GM23338 (cell line): ENCODE results near the gene RNASE7. TPM values are rescaled to one million over a fixed set of nuclear protein-coding genes. Genes with fewer than 3 reads are reported as not detected.

ENCODE experiments used
- ATAC-seq: fragments of 200-7000 bp; cut with Tn5 transposase; 3 replicates; pipeline ENCODE4 v1.9.1; 2020
- DNase-seq: peaks from one replicate; pipeline ENCODE4 v3.0.0-alpha.2; 2015; ENCODE audit warnings: low spot score
- H2AFZ ChIP-seq: fragments of 200-600 bp; sonication (generic); 2 replicates; pipeline ENCODE4 v1.8.0; 2016; ENCODE audit warnings: antibody characterized with exemption, mild to moderate bottlenecking, moderate library complexity
- H3F3A ChIP-seq: fragments of 200-600 bp; sonication (generic); replicated peaks from 2 replicates; pipeline ENCODE4 v1.8.0; 2017; ENCODE audit warnings: antibody characterized with exemption, mixed run types, low read depth
- H3K27ac ChIP-seq: fragments of 200-600 bp; sonication (generic); 2 replicates; pipeline ENCODE4 v1.6.1; 2016; ENCODE audit warnings: low read depth
- H3K27me3 ChIP-seq: fragments of 200-600 bp; sonication (generic); 2 replicates; pipeline ENCODE4 v1.8.0; 2016; ENCODE audit warnings: mild to moderate bottlenecking, mixed run types, moderate library complexity; ENCODE audit not compliant: insufficient read depth
- H3K36me3 ChIP-seq: fragments of 200-600 bp; sonication (generic); 2 replicates; pipeline ENCODE4 v1.8.0; 2016; ENCODE audit warnings: mild to moderate bottlenecking; ENCODE audit not compliant: insufficient read depth
- H3K4me1 ChIP-seq: fragments of 200-600 bp; sonication (generic); 2 replicates; pipeline ENCODE4 v1.8.0; 2016; ENCODE audit warnings: mild to moderate bottlenecking, moderate library complexity; ENCODE audit not compliant: insufficient read depth
- H3K4me2 ChIP-seq: fragments of 200-600 bp; sonication (generic); 2 replicates; pipeline ENCODE4 v1.7.1; 2017; ENCODE audit warnings: mixed run types
- H3K4me3 ChIP-seq: fragments of 200-600 bp; sonication (generic); 2 replicates; pipeline ENCODE4 v1.6.1; 2016; ENCODE audit warnings: mixed run types
- H3K79me2 ChIP-seq: fragments of 200-600 bp; sonication (generic); replicated peaks from 2 replicates; pipeline ENCODE4 v1.8.0; 2017; ENCODE audit warnings: mild to moderate bottlenecking; ENCODE audit not compliant: insufficient read depth
- H3K9me2 ChIP-seq: fragments of 200-600 bp; sonication (generic); 2 replicates; pipeline ENCODE4 v1.8.0; 2017; ENCODE audit not compliant: insufficient read depth
- H4K20me1 ChIP-seq: fragments of 200-600 bp; sonication (generic); replicated peaks from 2 replicates; pipeline ENCODE4 v1.8.0; 2017; ENCODE audit warnings: mild to moderate bottlenecking; ENCODE audit not compliant: insufficient read depth
- H3K27ac Mint-ChIP-seq: 2 replicates; pipeline ENCODE4 v1.8.0; 2020; ENCODE audit warnings: inconsistent platforms, mild to moderate bottlenecking, moderate library complexity, mixed read lengths
- H3K27me3 Mint-ChIP-seq: 3 replicates; pipeline ENCODE4 v1.8.0; 2022; ENCODE audit warnings: low read depth, mild to moderate bottlenecking, moderate library complexity, mixed read lengths, inconsistent platforms; ENCODE audit not compliant: insufficient read depth, poor library complexity
- H3K36me3 Mint-ChIP-seq: 3 replicates; pipeline ENCODE4 v1.8.0; 2021; ENCODE audit warnings: low read depth, mild to moderate bottlenecking, inconsistent platforms, moderate library complexity, mixed read lengths
- H3K4me1 Mint-ChIP-seq: 3 replicates; pipeline ENCODE4 v1.8.0; 2020; ENCODE audit warnings: mild to moderate bottlenecking, inconsistent platforms, mixed read lengths
- H3K4me3 Mint-ChIP-seq: 3 replicates; pipeline ENCODE4 v1.8.0; 2021; ENCODE audit warnings: moderate library complexity, mild to moderate bottlenecking, inconsistent platforms, mixed read lengths
- H3K9me3 Mint-ChIP-seq: 3 replicates; pipeline ENCODE4 v1.8.0; 2020; ENCODE audit warnings: moderate library complexity, mild to moderate bottlenecking, inconsistent platforms, mixed read lengths
- CTCF ChIP-seq, 2 experiments: fragments of 200-600 bp in 1 of 2; sonication (generic) in 1 of 2; conservative IDR thresholded peaks; 2 replicates each; pipeline versions ENCODE4 v1.5.1 to v1.6.1; 2016 to 2017; ENCODE audit warnings: antibody characterized with exemption in 2 of 2, low read depth in 2 of 2, mild to moderate bottlenecking in 2 of 2, moderate library complexity in 1 of 2
- EZH2 ChIP-seq: fragments of 200-600 bp; sonication (generic); IDR thresholded peaks from one replicate; pipeline ENCODE4 v1.8.0; 2017; ENCODE audit warnings: antibody characterized with exemption, mild to moderate bottlenecking, low read depth; ENCODE audit not compliant: unreplicated experiment
- EZH2phosphoT487 ChIP-seq: fragments of 200-600 bp; sonication (generic); IDR thresholded peaks from one replicate; pipeline ENCODE4 v1.8.1; 2018; ENCODE audit warnings: antibody characterized with exemption; ENCODE audit not compliant: unreplicated experiment
- JUNB ChIP-seq: IDR thresholded peaks from one replicate; pipeline ENCODE4 v1.6.1; 2016; ENCODE audit warnings: antibody characterized with exemption; ENCODE audit not compliant: unreplicated experiment
- POLR2AphosphoS5 ChIP-seq: IDR thresholded peaks from 2 replicates; pipeline ENCODE4 v1.6.1; 2016; ENCODE audit warnings: antibody characterized with exemption, low read depth
- STAT1 ChIP-seq: IDR thresholded peaks from one replicate; pipeline ENCODE4 v1.6.1; 2016; ENCODE audit warnings: antibody characterized with exemption; ENCODE audit not compliant: unreplicated experiment
- ZNF114 ChIP-seq: fragments of 250-450 bp; sonication (Bioruptor Pico); IDR thresholded peaks from 2 replicates; pipeline ENCODE4 v1.5.0; 2020; ENCODE audit warnings: mild to moderate bottlenecking, moderate library complexity
- ZNF331 ChIP-seq: fragments of 250-450 bp; sonication (Bioruptor Pico); IDR thresholded peaks from 2 replicates; pipeline ENCODE4 v1.5.0; 2020; ENCODE audit warnings: low read depth, mild to moderate bottlenecking, moderate library complexity
- polyA plus RNA-seq: library from polyadenylated mRNA; unstranded; fragments of >200 nt; fragmentation: Nextera tagmentation; extraction: Ambion mirVana; gene quantifications from 2 replicates; pipeline ENCODE4 v1.2.1, GENCODE V29; 2016
- total RNA-seq: library from RNA; depleted of rRNA; stranded (reverse); fragments of >200 nt; shearing (Covaris generic); gene quantifications from 2 replicates; pipeline ENCODE4 v1.2.3, GENCODE V29; 2014
- TF ChIP-seq, protein P1 (sequence below): IDR thresholded peaks from one replicate; pipeline ENCODE4 v1.6.1; 2018; ENCODE audit warnings: antibody characterized with exemption; ENCODE audit not compliant: unreplicated experiment
- TF ChIP-seq, protein P2 (sequence below): IDR thresholded peaks from 2 replicates; pipeline ENCODE4 v1.6.1; 2016; ENCODE audit warnings: antibody characterized with exemption

Gene RNASE7
- total and polyA plus RNA-seq, 2 experiments from 2014 or later = not detected

- peak within 1 kb of the TSS; percentile 11; the same call in 1 of the 2 replicates for H3K27ac Mint-ChIP-seq
- TF ChIP-seq STAT1 (no peak), CTCF (conservative IDR thresholded peaks at IDR 0.05; ENCODE audit: low read depth in 2 of 2) (0 out of 4 replicates have a peak, but pooled peaks of 1 of the 2 experiments have one; percentile 10)
- Histone ChIP-seq H3K27me3 (no peaks in the 10 kb centered on the region), H4K20me1 (no peaks in the 10 kb centered on the region), H3F3A (0 out of 2 replicates have a peak, but pooled peaks cover 4% of the 10 kb centered on the region), H3K27ac (no peak within 1 kb of the TSS), H3K36me3 (peaks cover 26% of the 10 kb centered on the region), H2AFZ (0 out of 2 replicates have a peak within 1 kb of the TSS, but pooled peaks have one; percentile 6), H3K4me1 (peaks cover 6% of the 10 kb centered on the region), H3K79me2 (no peaks in the 10 kb centered on the region), H3K4me2 (peak within 1 kb of the TSS; percentile 41; the same call in 1 of the 2 replicates), H3K9me2 (no peaks in the 10 kb centered on the region), H3K4me3 (peak within 1 kb of the TSS; percentile 38)
- no peaks in the 10 kb centered on the region for H3K9me3 Mint-ChIP-seq
- H3K4me3 Mint-ChIP-seq = peak within 1 kb of the TSS; percentile 27; the same call in 1 of the 3 replicates
- DNase-seq (peak; percentile 66), ATAC-seq (peak; percentile 91)
- H3K4me1 Mint-ChIP-seq = peaks cover 23% of the 10 kb centered on the region
- peaks cover 2% of the 10 kb centered on the region for H3K27me3 Mint-ChIP-seq
- peaks cover 28% of the 10 kb centered on the region for H3K36me3 Mint-ChIP-seq
These were observed 43.3 kb upstream of the RNASE7 start, which contains the start of gene SLC39A2 for GRCh38 chr14:20998674-20999366. Gene SLC39A2, plus strand, starts transcription at chr14:20999293. Its CDS starts 154 bp downstream, at chr14:20999447.

DNA sequence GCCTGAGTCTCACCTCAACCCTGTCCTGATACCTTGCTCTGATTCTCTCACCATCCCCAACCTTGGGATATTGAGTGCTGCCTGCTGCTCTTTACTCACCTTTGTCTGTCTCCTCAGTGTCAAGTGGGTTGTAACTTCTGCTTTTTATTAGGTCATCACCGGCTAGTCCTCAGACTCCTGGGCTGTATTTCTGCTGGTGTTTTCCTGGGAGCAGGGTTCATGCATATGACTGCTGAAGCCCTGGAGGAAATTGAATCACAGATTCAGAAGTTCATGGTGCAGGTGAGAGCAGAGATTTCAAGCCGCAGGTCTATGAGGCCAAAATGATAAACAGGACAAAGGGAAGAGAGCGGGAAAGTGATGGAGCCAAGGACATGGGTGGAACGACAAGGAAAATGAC is 42.6 kb upstream of the RNASE7 start:
- Mint-ChIP-seq H3K27ac (no peak overlapping the region), H3K9me3 (no peaks in the 10 kb centered on the region), H3K4me3 (no peak overlapping the region), H3K4me1 (peaks cover 23% of the 10 kb centered on the region), H3K36me3 (peaks cover 21% of the 10 kb centered on the region), H3K27me3 (peaks cover 2% of the 10 kb centered on the region)
- Histone ChIP-seq H3K9me2 (no peaks in the 10 kb centered on the region), H4K20me1 (no peaks in the 10 kb centered on the region), H3K4me3 (no peak overlapping the region), H2AFZ (no peak overlapping the region), H3F3A (0 out of 2 replicates have a peak, but pooled peaks cover 4% of the 10 kb centered on the region), H3K79me2 (no peaks in the 10 kb centered on the region), H3K36me3 (peaks cover 19% of the 10 kb centered on the region), H3K4me1 (peaks cover 6% of the 10 kb centered on the region), H3K4me2 (no peak overlapping the region), H3K27ac (no peak overlapping the region), H3K27me3 (no peaks in the 10 kb centered on the region)
- DNase-seq (no peak), ATAC-seq (no peak)
- TF ChIP-seq STAT1 (no peak), EZH2phosphoT487 (no peak), CTCF (conservative IDR thresholded peaks at IDR 0.05; ENCODE audit: low read depth in 2 of 2) (no peak), ZNF331 (CRISPR knock-in tag) (no peak), ZNF114 (CRISPR knock-in tag) (no peak), POLR2AphosphoS5 (no peak), EZH2 (no peak), JUNB (no peak)
- TF ChIP-seq, protein P1, sequence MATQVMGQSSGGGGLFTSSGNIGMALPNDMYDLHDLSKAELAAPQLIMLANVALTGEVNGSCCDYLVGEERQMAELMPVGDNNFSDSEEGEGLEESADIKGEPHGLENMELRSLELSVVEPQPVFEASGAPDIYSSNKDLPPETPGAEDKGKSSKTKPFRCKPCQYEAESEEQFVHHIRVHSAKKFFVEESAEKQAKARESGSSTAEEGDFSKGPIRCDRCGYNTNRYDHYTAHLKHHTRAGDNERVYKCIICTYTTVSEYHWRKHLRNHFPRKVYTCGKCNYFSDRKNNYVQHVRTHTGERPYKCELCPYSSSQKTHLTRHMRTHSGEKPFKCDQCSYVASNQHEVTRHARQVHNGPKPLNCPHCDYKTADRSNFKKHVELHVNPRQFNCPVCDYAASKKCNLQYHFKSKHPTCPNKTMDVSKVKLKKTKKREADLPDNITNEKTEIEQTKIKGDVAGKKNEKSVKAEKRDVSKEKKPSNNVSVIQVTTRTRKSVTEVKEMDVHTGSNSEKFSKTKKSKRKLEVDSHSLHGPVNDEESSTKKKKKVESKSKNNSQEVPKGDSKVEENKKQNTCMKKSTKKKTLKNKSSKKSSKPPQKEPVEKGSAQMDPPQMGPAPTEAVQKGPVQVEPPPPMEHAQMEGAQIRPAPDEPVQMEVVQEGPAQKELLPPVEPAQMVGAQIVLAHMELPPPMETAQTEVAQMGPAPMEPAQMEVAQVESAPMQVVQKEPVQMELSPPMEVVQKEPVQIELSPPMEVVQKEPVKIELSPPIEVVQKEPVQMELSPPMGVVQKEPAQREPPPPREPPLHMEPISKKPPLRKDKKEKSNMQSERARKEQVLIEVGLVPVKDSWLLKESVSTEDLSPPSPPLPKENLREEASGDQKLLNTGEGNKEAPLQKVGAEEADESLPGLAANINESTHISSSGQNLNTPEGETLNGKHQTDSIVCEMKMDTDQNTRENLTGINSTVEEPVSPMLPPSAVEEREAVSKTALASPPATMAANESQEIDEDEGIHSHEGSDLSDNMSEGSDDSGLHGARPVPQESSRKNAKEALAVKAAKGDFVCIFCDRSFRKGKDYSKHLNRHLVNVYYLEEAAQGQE = no peak
- TF ChIP-seq, protein P2, sequence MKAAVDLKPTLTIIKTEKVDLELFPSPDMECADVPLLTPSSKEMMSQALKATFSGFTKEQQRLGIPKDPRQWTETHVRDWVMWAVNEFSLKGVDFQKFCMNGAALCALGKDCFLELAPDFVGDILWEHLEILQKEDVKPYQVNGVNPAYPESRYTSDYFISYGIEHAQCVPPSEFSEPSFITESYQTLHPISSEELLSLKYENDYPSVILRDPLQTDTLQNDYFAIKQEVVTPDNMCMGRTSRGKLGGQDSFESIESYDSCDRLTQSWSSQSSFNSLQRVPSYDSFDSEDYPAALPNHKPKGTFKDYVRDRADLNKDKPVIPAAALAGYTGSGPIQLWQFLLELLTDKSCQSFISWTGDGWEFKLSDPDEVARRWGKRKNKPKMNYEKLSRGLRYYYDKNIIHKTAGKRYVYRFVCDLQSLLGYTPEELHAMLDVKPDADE = no peak
